OCI-LY7 (cell line): ENCODE data around the gene SNPH. TPM values are rescaled to one million over a fixed set of nuclear protein-coding genes. Genes with fewer than 3 reads are reported as not detected.

Source experiments
- BruUV-seq: library from RNA; stranded (reverse); fragments of 400-500 nt; replicated peaks from 2 replicates; lab custom pipeline; 2021; lab: Mats Ljungman, UMichigan
- CTCF ChIA-PET: fragments of 300-600 bp; sonication (Branson Sonifier 250); formaldehyde crosslinking; loops from one replicate; lab custom pipeline; 2022; ENCODE audit warnings: antibody characterized with exemption; ENCODE audit not compliant: unreplicated experiment; lab: Charles Lee
- POLR2A ChIA-PET: fragments of 300-600 bp; sonication (Branson Sonifier 250); formaldehyde crosslinking; loops from one replicate; lab custom pipeline; 2022; ENCODE audit warnings: antibody characterized with exemption; lab: Charles Lee
- DNase-seq: peaks from one replicate; pipeline ENCODE4 v3.0.0-alpha.2; 2015; ENCODE audit warnings: low spot score
- H2AFZ ChIP-seq: fragments of 200-600 bp; sonication (generic), shearing (Covaris generic); 2 replicates; pipeline ENCODE4 v1.6.1; 2014; ENCODE audit warnings: mild to moderate bottlenecking, antibody characterized with exemption, low read length, moderate library complexity
- H3K27ac ChIP-seq: fragments of 200-600 bp; sonication (generic); 2 replicates; pipeline ENCODE4 v1.5.1; 2014; ENCODE audit warnings: mixed run types, low read depth, mild to moderate bottlenecking, moderate library complexity, low read length, inconsistent platforms; ENCODE audit not compliant: poor library complexity, severe bottlenecking
- H3K36me3 ChIP-seq: fragments of 200-600 bp; sonication (generic); 2 replicates; pipeline ENCODE4 v1.6.1; 2014; ENCODE audit warnings: mild to moderate bottlenecking, antibody characterized with exemption, low read length, moderate library complexity, mixed read lengths; ENCODE audit not compliant: insufficient read depth
- H3K4me1 ChIP-seq: fragments of 200-600 bp; sonication (generic); 2 replicates; pipeline ENCODE4 v1.5.1; 2014; ENCODE audit warnings: mild to moderate bottlenecking, low read length; ENCODE audit not compliant: insufficient read depth, poor library complexity, severe bottlenecking
- H3K4me2 ChIP-seq: fragments of 200-600 bp; sonication (generic); 2 replicates; pipeline ENCODE4 v1.6.1; 2014; ENCODE audit warnings: mild to moderate bottlenecking, low read length
- H3K4me3 ChIP-seq: fragments of 200-600 bp; sonication (generic); 2 replicates; pipeline ENCODE4 v1.5.1; 2014; ENCODE audit warnings: mild to moderate bottlenecking, low read depth, low read length; ENCODE audit not compliant: poor library complexity, severe bottlenecking
- H3K79me2 ChIP-seq: fragments of 200-600 bp; sonication (generic); 2 replicates; pipeline ENCODE4 v1.6.1; 2016; ENCODE audit warnings: low read depth, mild to moderate bottlenecking, low read length, moderate library complexity, mixed read lengths; ENCODE audit not compliant: insufficient read depth
- H3K9me2 ChIP-seq: fragments of 200-600 bp; sonication (generic); 2 replicates; pipeline ENCODE4 v1.6.1; 2016; ENCODE audit warnings: mild to moderate bottlenecking, low read length, mixed read lengths; ENCODE audit not compliant: insufficient read depth
- H3K9me3 ChIP-seq: fragments of 200-600 bp; sonication (generic); 2 replicates; pipeline ENCODE4 v1.6.1; 2014; ENCODE audit warnings: mild to moderate bottlenecking, mixed run types, low read length, mixed read lengths
- H4K20me1 ChIP-seq: fragments of 200-600 bp; sonication (generic); 2 replicates; pipeline ENCODE4 v1.6.1; 2014; ENCODE audit warnings: mild to moderate bottlenecking, antibody characterized with exemption, low read length, moderate library complexity, mixed read lengths; ENCODE audit not compliant: insufficient read depth
- EZH2phosphoT487 ChIP-seq: fragments of 200-600 bp; sonication (generic); IDR thresholded peaks from 2 replicates; pipeline ENCODE4 v1.6.1; 2018; ENCODE audit warnings: low read depth, borderline replicate concordance, mild to moderate bottlenecking, mixed run types, antibody characterized with exemption, low read length, moderate library complexity, mixed read lengths
- intact Hi-C: fragments of 100-400 bp; cut with micrococcal nuclease; formaldehyde crosslinking; loops from one replicate; pipeline ENCODE4 v1.10.0; 2022; ENCODE audit not compliant: unreplicated experiment
- total RNA-seq, 2 experiments: library from RNA; depleted of rRNA in 1 of 2; stranded (reverse); fragments of >200 nt in 1 of 2; shearing (Covaris generic) in 1 of 2; gene quantifications; 2 replicates each; pipeline ENCODE4 v1.2.3, GENCODE V29; 2014 to 2022
- TF ChIP-seq, protein P1 (sequence below): fragments of 200-600 bp; sonication (generic); conservative IDR thresholded peaks from 2 replicates; pipeline ENCODE4 v1.5.1; 2014; ENCODE audit warnings: mild to moderate bottlenecking, antibody characterized with exemption, low read length, moderate library complexity, mixed read lengths

SNPH gene
- total RNA-seq, 2 experiments from 2014 or later: not detected

DNA sequence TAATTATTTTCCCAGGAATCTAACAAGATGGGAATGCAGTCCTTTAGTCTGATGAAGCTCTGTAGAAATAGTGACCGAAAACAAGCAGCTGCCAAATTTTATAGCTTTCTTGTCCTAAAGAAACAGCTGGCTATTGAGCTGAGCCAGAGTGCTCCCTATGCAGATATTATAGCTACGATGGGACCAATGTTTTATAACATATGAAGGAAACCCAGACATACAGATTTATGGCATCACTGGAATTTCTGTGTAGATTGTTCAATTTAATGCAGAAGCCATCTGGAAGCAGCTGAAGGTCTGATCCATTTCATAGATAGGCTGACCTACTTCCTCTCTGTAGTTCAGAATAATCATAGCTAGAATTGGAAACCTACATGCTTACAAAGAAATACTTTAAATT lies 11.8 kb upstream of the SNPH start:
- TF ChIP-seq, protein P1, sequence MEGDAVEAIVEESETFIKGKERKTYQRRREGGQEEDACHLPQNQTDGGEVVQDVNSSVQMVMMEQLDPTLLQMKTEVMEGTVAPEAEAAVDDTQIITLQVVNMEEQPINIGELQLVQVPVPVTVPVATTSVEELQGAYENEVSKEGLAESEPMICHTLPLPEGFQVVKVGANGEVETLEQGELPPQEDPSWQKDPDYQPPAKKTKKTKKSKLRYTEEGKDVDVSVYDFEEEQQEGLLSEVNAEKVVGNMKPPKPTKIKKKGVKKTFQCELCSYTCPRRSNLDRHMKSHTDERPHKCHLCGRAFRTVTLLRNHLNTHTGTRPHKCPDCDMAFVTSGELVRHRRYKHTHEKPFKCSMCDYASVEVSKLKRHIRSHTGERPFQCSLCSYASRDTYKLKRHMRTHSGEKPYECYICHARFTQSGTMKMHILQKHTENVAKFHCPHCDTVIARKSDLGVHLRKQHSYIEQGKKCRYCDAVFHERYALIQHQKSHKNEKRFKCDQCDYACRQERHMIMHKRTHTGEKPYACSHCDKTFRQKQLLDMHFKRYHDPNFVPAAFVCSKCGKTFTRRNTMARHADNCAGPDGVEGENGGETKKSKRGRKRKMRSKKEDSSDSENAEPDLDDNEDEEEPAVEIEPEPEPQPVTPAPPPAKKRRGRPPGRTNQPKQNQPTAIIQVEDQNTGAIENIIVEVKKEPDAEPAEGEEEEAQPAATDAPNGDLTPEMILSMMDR: no peak
- no peak for TF ChIP-seq EZH2phosphoT487
- no peaks in the 10 kb centered on the region for H3K4me1 ChIP-seq
- H3K9me3 ChIP-seq: no peaks in the 10 kb centered on the region; the same call in 1 of the 2 replicates
- H4K20me1 ChIP-seq: no peaks in the 10 kb centered on the region
- H3K4me3 ChIP-seq: no peak overlapping the region
- no peak overlapping the region for H2AFZ ChIP-seq
- intact Hi-C loops: no loop called here
- H3K27ac ChIP-seq: no peak overlapping the region
- POLR2A ChIA-PET: interaction anchor here (0.6 to 0.9 kb wide), 3 partner anchors 12 to 48 kb away, joined by 3 to 5 read pairs (median 5); no protein-coding TSS in a partner anchor
- no peak overlapping the region for H3K4me2 ChIP-seq
- BruUV-seq: no TSS peak
- H3K9me2 ChIP-seq: no peaks in the 10 kb centered on the region
- no peaks in the 10 kb centered on the region for H3K79me2 ChIP-seq
- CTCF ChIA-PET: no interaction called here
- DNase-seq: no peak
- H3K36me3 ChIP-seq: no peaks in the 10 kb centered on the region

- H4K20me1 ChIP-seq: no peaks in the 10 kb centered on the region
- ChIA-PET POLR2A (interaction anchor here (0.6 kb wide), 1 partner anchor 1661 kb away, joined by 3 read pairs; no protein-coding TSS in a partner anchor), CTCF (no interaction called here)
- H3K4me3 ChIP-seq: no peak overlapping the region
- no peak overlapping the region for H2AFZ ChIP-seq
- H3K9me3 ChIP-seq: no peaks in the 10 kb centered on the region; the same call in 1 of the 2 replicates
- no peaks in the 10 kb centered on the region for H3K9me2 ChIP-seq
- DNase-seq: no peak
- no peaks in the 10 kb centered on the region for H3K4me1 ChIP-seq
- no TSS peak for BruUV-seq
- intact Hi-C loops: no loop called here
- no peaks in the 10 kb centered on the region for H3K79me2 ChIP-seq
- TF ChIP-seq, protein P1: no peak
- TF ChIP-seq EZH2phosphoT487: no peak
- no peaks in the 10 kb centered on the region for H3K36me3 ChIP-seq
- H3K4me2 ChIP-seq: no peak overlapping the region
- H3K27ac ChIP-seq: no peak overlapping the region
Measured at GRCh38 chr20:1255675-1256074, 10.4 kb upstream of the SNPH start.

GRCh38 chr20:1263853-1264252 lies 2.2 kb upstream of the SNPH start:
- H3K4me3 ChIP-seq: no peak overlapping the region
- CTCF ChIA-PET: no interaction called here
- TF ChIP-seq, protein P1: no peak
- no peak for TF ChIP-seq EZH2phosphoT487
- H3K9me3 ChIP-seq: no peaks in the 10 kb centered on the region
- no peak overlapping the region for H3K27ac ChIP-seq
- intact Hi-C loops: no loop called here
- H2AFZ ChIP-seq: no peak overlapping the region
- no peak overlapping the region for H3K4me2 ChIP-seq
- H3K36me3 ChIP-seq: no peaks in the 10 kb centered on the region
- no peaks in the 10 kb centered on the region for H4K20me1 ChIP-seq
- no peaks in the 10 kb centered on the region for H3K9me2 ChIP-seq
- no peak for DNase-seq
- no TSS peak for BruUV-seq
- POLR2A ChIA-PET: interaction anchor here (0.6 kb wide), 1 partner anchor 168 kb away, joined by 4 read pairs; no protein-coding TSS in a partner anchor
- no peaks in the 10 kb centered on the region for H3K79me2 ChIP-seq
- no peaks in the 10 kb centered on the region for H3K4me1 ChIP-seq
